Measurements from ENCODE around the gene SLC10A3. TPM values are rescaled to one million over a fixed set of nuclear protein-coding genes. Genes with fewer than 3 reads are reported as not detected.

SLC10A3 gene
- total RNA-seq, 1 experiment from 2014 or later = 42.1 TPM

DNA sequence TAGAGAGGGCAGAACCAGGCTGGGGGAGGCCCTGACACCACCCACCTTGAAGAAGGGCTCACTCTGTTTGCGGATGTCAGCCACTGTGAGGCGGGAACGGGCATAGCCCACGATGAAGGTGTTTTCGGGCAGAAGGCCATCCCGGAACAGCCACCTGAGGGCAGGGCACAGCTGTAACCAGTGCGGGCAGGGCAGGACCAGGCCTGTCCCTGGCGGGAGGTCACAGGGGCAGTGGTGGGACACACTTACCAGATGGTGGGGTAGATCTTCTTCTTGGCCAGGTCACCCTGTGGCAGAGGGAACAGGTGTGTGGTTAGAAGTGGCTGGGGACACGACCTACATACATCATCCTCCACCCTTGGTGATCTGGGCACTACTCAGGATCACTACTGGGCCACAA lies 45.5 kb upstream of the SLC10A3 start:
- Histone ChIP-seq H3K79me2 (ENCODE audit: low read length) (peaks cover 29% of the 10 kb centered on the region), H2AFZ (ENCODE audit: low read length) (no peak overlapping the region), H3K4me2 (ENCODE audit: low read length) (no peak overlapping the region), H4K20me1 (ENCODE audit: low read length) (no peaks in the 10 kb centered on the region), H3K4me3 (ENCODE audit: low read length) (no peak overlapping the region), H3F3A (ENCODE audit: low read length, unreplicated experiment) (no peaks in the 10 kb centered on the region), H3K9me3 (ENCODE audit: low read length) (no peaks in the 10 kb centered on the region), H3K27ac (ENCODE audit: low read length) (no peak overlapping the region), H3K4me1 (ENCODE audit: insufficient read depth, low read length) (peaks cover 11% of the 10 kb centered on the region), H3K36me3 (ENCODE audit: low read depth, low read length) (peaks cover 27% of the 10 kb centered on the region; the same call in 1 of the 2 replicates), H3K9ac (ENCODE audit: low read length) (no peak overlapping the region), H3K9me2 (replicated peaks; ENCODE audit: low read length) (no peaks in the 10 kb centered on the region), H3K27me3 (ENCODE audit: low read length) (no peaks in the 10 kb centered on the region)
- intact Hi-C loops (cut with micrococcal nuclease) = loop anchor here (1.0 kb wide), 1 partner anchor 163 kb away; no protein-coding TSS in a partner anchor
- ATAC-seq = no peak
- DNase-seq = no peak
- TF ChIP-seq CTCF (conservative IDR thresholded peaks at IDR 0.05; ENCODE audit: low read depth, low read length) (no peak), EZH2 (IDR thresholded peaks at IDR 0.05; ENCODE audit: low read length, unreplicated experiment) (no peak), EZH2phosphoT487 (IDR thresholded peaks at IDR 0.05; ENCODE audit: borderline replicate concordance, low read length) (no peak)
- CTCF ChIA-PET = no interaction called here
- POLR2A ChIA-PET (ENCODE audit: unreplicated experiment) = no interaction called here
- no TSS peak for BruUV-seq (replicated peaks)

DNA sequence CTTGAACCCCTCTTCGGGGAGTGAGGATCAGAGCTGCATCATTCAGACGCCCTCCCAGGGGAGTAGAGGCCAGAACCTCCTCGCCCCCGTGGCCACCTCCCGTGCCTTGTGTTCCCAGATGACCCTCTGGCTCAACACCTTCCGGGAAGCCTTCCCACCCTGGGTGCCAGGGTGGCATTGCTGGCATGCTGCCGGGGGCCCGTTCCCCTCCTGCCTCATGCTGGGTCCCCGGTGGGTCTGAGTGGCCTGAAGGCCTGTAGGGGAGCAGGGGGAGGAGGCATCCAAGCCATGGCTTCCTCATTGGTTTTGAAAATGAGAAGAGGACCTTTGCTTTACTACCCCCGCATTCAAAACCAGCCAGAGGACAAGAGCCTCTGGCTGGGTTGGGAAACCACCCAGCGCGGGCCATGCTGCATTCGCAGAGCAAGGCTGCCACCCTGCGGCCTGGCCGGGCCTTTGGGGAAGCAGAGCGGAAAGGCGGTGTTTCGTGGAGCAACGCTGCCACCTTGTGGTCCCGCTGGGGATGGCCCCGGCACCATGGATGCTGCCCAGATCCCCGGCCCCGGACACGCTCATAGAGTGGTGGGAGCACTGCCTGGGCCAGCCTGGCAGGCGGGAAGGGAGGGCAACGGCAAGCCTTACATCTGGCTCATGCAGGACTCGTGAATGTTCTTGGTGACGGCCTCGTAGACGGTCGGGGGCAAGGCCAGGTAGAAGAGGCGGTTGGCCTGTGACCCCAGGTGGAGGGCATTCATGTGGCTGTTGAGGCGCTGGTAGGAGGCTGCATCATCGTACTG lies 44.3 kb upstream of the SLC10A3 start:
- no peak overlapping the region for H3K9ac ChIP-seq (ENCODE audit: low read length)
- TF ChIP-seq EZH2phosphoT487 (IDR thresholded peaks at IDR 0.05; ENCODE audit: borderline replicate concordance, low read length) (no peak), CTCF (conservative IDR thresholded peaks at IDR 0.05; ENCODE audit: low read depth, low read length) (peak; percentile 97)
- peak; percentile 85 for DNase-seq
- peaks cover 3% of the 10 kb centered on the region; the same call in 1 of the 2 replicates for H3K4me1 ChIP-seq (ENCODE audit: insufficient read depth, low read length)
- no peaks in the 10 kb centered on the region for H4K20me1 ChIP-seq (ENCODE audit: low read length)
- peaks cover 23% of the 10 kb centered on the region for H3K79me2 ChIP-seq (ENCODE audit: low read length)
- ChIA-PET POLR2A (ENCODE audit: unreplicated experiment) (no interaction called here), CTCF (no interaction called here)
- no peaks in the 10 kb centered on the region for H3K27me3 ChIP-seq (ENCODE audit: low read length)
- no peak overlapping the region for H3K4me2 ChIP-seq (ENCODE audit: low read length)
- no peak overlapping the region for H3K4me3 ChIP-seq (ENCODE audit: low read length)
- H3F3A ChIP-seq (ENCODE audit: low read length, unreplicated experiment) = no peaks in the 10 kb centered on the region
- H3K27ac ChIP-seq (ENCODE audit: low read length) = no peak overlapping the region
- peaks cover 27% of the 10 kb centered on the region; the same call in 1 of the 2 replicates for H3K36me3 ChIP-seq (ENCODE audit: low read depth, low read length)
- no TSS peak for BruUV-seq (replicated peaks)
- intact Hi-C loops (cut with micrococcal nuclease) = loop anchor here (1.0 kb wide), 1 partner anchor 161 kb away; no protein-coding TSS in a partner anchor
- H3K9me3 ChIP-seq (ENCODE audit: low read length) = no peaks in the 10 kb centered on the region
- H3K9me2 ChIP-seq (replicated peaks; ENCODE audit: low read length) = no peaks in the 10 kb centered on the region
- ATAC-seq = peak; percentile 89
- no peak overlapping the region for H2AFZ ChIP-seq (ENCODE audit: low read length)

DNA sequence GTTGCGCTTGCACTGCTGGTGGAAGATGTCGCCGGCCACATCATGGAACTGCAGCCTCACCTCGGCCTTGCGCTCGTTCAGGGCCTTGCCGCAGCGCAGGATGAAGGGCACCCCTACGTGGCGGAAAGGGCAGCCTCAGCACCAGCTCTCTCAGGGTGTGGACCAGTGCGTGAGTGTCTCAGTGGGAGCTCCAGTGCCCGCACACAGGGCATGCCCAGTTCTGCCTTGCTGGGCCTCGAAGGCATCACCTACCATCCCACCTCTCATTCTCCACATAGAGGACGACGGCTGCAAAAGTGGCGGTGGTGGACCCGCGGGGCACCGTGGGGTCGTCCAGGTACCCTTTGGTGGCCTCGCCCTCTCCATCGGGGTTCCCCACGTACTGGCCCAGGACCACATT lies 42.3 kb upstream of the SLC10A3 start:
- Histone ChIP-seq H3K36me3 (ENCODE audit: low read depth, low read length) (peaks cover 24% of the 10 kb centered on the region; the same call in 1 of the 2 replicates), H3K79me2 (ENCODE audit: low read length) (peaks cover 5% of the 10 kb centered on the region), H3K9ac (ENCODE audit: low read length) (no peak overlapping the region), H3F3A (ENCODE audit: low read length, unreplicated experiment) (no peaks in the 10 kb centered on the region), H3K4me1 (ENCODE audit: insufficient read depth, low read length) (peaks cover 3% of the 10 kb centered on the region; the same call in 1 of the 2 replicates), H4K20me1 (ENCODE audit: low read length) (no peaks in the 10 kb centered on the region), H3K9me3 (ENCODE audit: low read length) (no peaks in the 10 kb centered on the region), H3K27me3 (ENCODE audit: low read length) (no peaks in the 10 kb centered on the region), H3K9me2 (replicated peaks; ENCODE audit: low read length) (no peaks in the 10 kb centered on the region), H3K4me3 (ENCODE audit: low read length) (no peak overlapping the region), H3K27ac (ENCODE audit: low read length) (no peak overlapping the region), H3K4me2 (ENCODE audit: low read length) (no peak overlapping the region), H2AFZ (ENCODE audit: low read length) (no peak overlapping the region)
- intact Hi-C loops (cut with micrococcal nuclease) = no loop called here
- DNase-seq (no peak), ATAC-seq (no peak)
- ChIA-PET CTCF (no interaction called here), POLR2A (ENCODE audit: unreplicated experiment) (no interaction called here)
- no TSS peak for BruUV-seq (replicated peaks)
- TF ChIP-seq CTCF (conservative IDR thresholded peaks at IDR 0.05; ENCODE audit: low read depth, low read length) (no peak), EZH2phosphoT487 (IDR thresholded peaks at IDR 0.05; ENCODE audit: borderline replicate concordance, low read length) (no peak), EZH2 (IDR thresholded peaks at IDR 0.05; ENCODE audit: low read length, unreplicated experiment) (no peak)

All from PC-3 (cell line).